CD4-positive, alpha-beta T cell treated with Interleukin-21 for 1 hour (primary cell): Measurements from ENCODE around the gene PIEZO2.

Source experiments
- DNase-seq: peaks from one replicate; pipeline ENCODE4 v3.0.0-alpha.2; 2020

Gene PIEZO2

DNA sequence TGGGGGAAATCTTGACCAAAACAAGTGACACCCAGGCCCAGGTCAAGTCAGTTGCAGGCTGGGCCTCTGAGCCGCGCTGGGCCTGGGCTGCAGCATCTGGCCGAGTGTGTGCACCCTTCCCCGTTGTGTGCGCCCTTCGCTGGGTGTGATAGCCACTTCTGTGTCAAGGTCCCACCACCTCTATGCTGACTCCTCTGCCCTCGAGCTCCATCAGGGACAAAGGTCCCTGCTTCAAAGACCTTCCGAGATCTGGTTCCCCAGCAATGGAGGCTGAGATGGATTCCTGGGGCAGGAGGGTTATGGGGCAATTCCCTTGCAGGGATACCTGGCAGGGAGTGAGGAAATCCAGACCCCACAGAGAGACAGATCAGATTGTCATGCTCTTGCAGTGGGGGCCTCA lies 93.6 kb downstream of the PIEZO2 start:
- DNase-seq = no peak

DNA sequence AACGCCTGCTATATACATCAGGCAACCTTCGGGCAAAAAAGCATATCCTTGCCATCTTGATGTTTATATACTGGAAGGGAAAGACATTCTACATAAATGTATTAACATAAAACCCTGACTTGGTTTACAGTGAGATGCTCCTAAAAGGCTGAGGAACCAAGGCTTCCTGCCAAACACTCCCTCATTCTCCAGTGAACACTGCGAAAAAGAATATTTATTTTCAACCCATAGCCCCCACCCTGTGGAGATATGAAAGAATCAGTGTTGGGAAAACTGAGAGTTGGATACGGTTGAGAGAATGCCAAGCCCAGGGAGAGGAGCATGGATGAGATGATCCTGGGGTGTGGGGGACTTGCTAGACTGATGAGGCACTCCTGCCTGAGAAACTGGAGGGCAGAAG lies 94.9 kb downstream of the PIEZO2 start:
- no peak for DNase-seq

- no peak for DNase-seq
Observed at GRCh38 chr18:11053293-11053692, 96.1 kb downstream of the PIEZO2 start.

- DNase-seq = no peak
Observed at GRCh38 chr18:11052800-11053199, 96.6 kb downstream of the PIEZO2 start.

GRCh38 chr18:11051462-11051861 lies 97.9 kb downstream of the PIEZO2 start:
- no peak for DNase-seq

- DNase-seq = no peak
Observed at GRCh38 chr18:11050966-11051365, 98.4 kb downstream of the PIEZO2 start.

- no peak for DNase-seq
Observed at GRCh38 chr18:11047817-11048216, 101.6 kb downstream of the PIEZO2 start.

DNA sequence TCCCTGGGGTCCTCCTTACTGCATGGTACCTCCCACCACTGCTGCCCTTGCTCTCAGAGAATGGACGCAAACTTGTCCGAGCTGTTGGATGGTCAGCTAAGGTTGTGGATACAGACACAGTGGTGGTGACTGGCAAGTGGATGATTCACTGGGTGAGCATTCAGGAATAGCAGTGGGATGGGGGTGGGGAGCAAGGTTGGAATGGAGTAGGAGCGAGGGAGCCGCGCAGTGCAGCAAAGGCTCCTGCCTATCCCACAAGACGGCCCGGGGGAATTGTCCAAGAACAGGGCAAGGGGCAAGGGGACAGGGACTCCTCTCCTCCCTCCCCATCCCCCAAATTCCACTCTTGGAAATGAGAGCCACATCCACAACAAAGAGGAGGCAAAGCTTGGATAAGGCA lies 102.2 kb downstream of the PIEZO2 start:
- no peak for DNase-seq

GRCh38 chr18:11046140-11046539 lies 103.2 kb downstream of the PIEZO2 start:
- no peak for DNase-seq

- DNase-seq = no peak
Observed at GRCh38 chr18:11043694-11044093, 105.7 kb downstream of the PIEZO2 start.

DNA sequence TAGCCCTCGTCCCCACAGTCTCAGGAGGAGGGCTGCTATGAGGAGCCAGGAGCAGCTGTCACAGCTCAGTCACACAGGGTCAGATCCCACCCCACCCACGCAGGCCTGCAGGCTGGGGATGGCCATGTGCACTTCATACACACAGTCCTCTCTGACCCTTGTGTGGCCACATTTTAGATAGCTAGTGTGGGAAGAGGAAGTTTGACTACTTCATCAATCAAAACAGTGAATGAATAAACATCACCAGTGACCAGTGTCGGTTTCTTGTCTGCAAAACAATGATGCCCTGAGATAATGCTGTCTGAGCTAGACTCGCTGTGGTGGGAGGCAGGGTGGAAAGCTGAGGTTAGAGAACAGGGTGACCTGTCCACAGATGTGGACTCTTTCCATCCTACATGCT lies 107.1 kb downstream of the PIEZO2 start:
- no peak for DNase-seq

DNA sequence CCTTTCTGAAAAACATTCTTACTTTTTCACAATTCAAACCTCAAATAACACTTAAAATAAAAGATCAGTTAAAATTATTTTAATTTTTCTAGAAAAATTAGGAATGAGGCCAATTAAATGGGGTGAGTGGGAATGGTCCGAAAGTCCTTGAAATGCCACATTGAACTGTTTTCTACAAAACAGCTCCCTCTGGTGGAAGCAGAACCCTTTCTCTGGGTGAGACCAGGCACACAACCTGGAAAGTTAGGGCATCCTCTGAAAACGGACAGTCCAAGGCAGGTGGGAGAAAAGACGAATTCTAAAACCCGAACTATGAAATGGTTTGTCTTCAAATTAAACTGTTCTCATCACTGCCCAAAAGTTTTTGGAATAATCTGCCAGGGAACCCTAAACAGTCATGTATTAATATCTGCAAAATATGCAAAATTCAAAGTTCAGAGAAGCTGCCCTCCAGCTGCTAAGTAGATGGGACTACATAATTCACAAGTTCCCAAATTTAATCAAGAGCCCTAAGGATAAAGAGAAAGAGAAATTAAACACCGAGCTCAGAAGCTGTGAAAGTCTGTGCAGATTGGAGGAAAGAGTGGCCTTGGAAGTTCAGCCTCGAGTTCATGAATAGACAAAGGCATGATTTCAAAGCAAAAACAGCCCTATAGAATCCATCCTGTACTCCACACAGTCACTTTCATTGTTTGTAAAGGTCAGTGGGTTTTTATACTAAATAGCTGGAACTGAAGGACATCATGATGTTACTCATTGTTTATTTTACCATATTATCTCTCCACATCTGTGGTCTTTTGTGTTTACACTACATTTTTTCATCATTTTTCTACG lies 108.3 kb downstream of the PIEZO2 start:
- DNase-seq = peak; percentile 19

- DNase-seq = no peak
Observed at GRCh38 chr18:11040359-11040758, 109.0 kb downstream of the PIEZO2 start.

GRCh38 chr18:11037533-11038240 lies 111.7 kb downstream of the PIEZO2 start:
- no peak for DNase-seq

- DNase-seq = no peak
Observed at GRCh38 chr18:11035814-11036495, 113.4 kb downstream of the PIEZO2 start.

- DNase-seq = no peak
Observed at GRCh38 chr18:11035376-11035775, 114.0 kb downstream of the PIEZO2 start.

GRCh38 chr18:11034884-11035283 lies 114.5 kb downstream of the PIEZO2 start:
- DNase-seq = no peak

DNA sequence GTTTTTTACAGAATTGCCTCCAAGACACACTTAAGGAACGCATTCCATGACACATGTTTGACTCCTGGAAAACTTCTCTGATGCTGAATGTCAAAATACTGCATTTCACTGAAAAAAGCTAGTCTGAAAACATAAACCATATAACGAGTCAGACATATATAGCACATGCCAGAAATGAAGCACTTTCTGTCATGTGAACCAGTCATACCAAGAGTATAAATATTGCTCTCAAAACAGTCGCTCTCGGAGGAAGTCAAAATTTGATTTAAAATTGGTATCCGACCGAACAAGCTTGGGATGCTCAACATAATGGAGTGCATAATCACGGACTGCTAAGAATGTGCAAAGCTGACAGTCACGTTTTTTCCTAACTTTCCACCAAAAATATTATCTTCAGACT lies 115.9 kb downstream of the PIEZO2 start:
- no peak for DNase-seq

- DNase-seq = no peak
Observed at GRCh38 chr18:11031966-11032365, 117.4 kb downstream of the PIEZO2 start.

- DNase-seq = no peak
Observed at GRCh38 chr18:11029021-11029420, 120.3 kb downstream of the PIEZO2 start.

DNA sequence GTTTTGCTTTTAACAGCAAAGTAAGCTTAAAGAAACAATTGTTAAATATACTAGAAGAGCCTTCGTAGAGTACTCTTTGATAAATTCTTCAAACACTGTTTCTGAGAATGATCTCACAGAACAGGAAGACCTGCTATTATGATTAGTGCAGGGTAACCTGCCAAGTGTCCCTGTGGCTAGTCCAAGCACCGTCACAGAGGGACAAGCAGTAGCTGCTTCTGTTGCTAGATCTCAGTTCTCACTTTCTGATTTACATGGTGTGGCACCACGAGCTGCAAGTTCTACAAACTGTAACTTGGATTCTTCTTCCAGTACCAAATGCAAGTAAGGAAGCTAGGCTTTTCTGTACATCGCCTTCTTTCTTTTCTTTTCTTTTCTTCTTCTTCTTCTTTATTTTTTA lies 121.5 kb downstream of the PIEZO2 start:
- DNase-seq = no peak

DNA sequence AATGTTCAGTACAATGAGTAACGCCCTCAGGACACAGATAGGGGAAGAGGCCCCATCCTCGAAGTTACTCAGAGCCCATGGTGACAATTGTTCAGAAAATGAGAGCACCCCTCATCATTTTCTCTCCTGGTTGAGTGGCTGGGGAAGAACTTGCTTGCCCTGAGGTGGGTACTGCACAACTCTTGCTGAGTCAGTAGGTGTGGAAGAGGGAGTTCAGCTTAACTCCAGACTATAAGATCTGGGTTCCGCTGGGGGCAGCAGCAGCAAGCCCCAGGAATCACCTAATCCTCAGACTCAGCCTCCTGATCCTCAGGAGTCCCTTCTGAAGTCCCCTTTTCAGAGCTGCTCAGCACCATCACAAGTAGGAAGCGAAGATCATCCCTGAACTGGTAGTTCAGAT lies 123.7 kb downstream of the PIEZO2 start:
- DNase-seq = no peak

DNA sequence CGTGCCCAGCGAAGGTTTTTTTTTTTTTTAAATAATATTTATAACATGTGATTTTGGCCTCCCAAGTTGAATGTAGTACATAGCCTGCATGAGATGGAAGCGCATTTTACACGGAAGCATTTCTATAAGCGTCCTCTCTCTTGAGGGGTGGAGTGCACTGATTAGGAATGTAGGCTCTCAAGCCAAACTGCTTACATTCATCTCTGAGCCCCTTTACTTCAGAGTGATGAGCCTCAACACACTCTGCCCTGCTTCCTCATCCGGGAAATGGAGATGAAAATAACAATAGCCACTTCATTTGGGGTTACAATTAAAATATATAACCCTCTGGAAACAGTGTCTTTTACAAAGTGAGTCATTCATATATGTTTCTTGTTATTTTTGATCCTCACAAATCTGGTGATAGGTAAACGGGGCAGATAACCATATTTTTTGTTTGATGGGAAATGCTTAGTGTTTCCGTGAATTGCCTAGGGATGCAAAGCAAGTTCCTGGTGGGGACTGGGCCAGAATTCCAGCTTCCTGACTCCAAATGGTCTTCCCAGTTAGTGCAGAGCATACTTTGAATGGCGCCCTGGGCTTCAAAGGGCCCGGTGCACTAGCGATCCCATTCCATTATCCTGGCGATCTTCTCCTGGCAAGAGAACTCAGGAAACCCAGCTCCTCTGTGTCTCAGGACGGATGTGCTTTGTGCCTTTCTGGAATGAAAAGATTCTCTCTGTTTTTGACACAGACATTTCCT lies 124.3 kb downstream of the PIEZO2 start:
- DNase-seq = no peak
